Stimulated activated CD8-positive, alpha-beta memory T cell treated with anti-CD3 and anti-CD28 coated beads, Interleukin-4, amount 100 ng/mL, for 24 hours (primary cell): Measurements from ENCODE around the gene GPER1.
"Not testable (repeated sequence)": the region's sequence is repeated elsewhere in the genome, so short reads cannot be mapped to it uniquely, and the experiment has no call there.

Experiments
- DNase-seq: peaks from one replicate; pipeline ENCODE4 v3.0.0-alpha.2; 2020; ENCODE audit warnings: low read depth

Gene GPER1

GRCh38 chr7:1121476-1121875, 33.6 kb downstream of the GPER1 start:
- DNase-seq, result no peak

DNA sequence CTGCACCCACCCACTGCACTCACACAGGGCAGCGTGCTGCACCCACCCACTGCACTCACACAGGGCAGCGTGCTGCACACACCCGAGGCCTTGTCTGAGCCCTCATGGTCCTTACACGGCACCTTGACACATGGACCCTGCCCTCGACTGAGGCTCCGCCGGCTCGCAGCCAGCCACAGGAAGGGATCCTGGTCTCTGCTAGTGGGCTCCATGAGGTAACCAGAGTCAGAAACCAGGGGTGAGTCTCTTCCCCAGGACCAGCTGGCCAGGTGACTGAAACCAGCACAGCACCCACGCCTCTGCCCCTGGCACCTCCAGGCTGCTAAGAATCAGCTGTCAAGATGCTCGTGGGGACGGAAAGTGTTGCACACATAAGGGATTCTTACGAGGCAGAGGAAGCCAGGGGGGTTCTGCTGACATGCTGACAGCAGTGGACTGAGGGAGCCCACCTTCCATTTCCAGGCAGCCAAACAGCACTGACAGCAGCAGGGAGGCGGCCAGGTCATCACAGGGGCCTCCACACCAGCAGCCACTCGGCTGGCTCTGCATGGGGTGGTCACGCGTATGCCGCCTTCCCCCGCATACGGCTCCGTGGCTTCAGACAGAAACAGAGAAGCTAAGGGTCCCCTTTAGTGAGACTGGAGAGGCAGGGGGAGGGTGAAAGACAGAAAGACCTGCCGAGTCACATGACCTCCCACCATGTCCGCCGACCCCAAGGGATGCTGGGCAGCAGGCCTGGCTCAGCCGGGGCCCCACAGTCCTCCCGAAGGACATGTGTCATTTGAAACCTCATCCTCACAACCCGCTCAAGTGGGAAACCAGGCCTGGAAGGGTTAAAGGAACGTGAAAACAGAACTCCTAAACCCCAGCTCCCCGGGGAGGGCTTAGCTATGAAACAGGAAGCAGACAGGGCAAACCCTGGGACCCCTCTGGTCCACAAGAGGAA, 34.2 kb downstream of the GPER1 start:
- DNase-seq, result no peak

DNA sequence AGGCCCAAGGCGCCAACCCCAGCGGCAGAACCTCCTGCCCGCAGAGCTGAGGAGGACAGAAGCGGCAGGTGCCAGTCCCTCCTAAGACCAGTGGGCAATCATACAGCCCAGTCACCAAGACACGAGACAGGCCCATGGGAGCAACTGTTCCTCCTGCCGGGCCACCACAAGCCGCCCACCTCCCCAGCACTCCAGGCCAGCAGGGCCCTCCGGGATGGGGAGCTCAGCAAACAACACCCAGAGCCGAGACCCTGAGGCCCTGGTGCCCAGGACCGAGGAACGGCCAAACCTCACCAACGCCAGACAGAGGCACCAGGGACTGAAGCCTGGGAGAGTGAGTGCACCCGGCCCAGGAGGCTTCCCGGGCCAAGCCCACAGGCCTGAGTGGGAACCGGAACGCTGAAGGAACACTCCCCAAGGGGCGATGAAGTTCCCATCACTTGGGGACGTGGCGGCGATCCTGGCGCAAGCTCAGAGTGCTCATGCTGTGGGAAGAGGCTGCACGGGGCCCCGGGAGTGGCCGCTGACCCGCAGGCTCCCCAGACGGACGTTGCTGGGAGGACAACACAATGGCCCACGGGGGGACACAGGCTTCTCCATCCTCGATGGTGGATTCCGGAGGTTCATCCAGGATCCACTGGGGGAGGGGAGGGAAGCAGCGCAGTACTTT, 35.1 kb downstream of the GPER1 start:
- DNase-seq, result no peak

GRCh38 chr7:1123715-1124114, 35.8 kb downstream of the GPER1 start:
- DNase-seq, result no peak

DNA sequence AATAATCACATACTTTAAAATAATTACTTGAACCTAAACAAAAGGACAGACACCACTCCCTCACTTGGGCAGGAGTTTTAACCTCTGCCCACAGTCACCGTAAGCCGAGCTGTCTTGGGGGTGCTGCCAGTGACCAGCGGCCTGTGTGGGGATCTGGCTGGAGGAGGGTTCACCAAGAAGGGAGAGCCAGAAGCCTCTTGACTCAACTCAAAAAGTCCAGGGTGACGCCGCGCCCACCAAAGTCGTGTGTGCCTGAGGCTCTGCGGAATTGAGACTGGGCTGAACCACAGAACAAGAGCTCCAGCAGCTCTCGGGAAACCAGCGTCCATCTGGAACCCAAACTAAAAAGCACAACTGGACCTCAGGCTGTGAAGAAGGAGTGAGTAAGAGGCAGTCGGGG, 36.3 kb downstream of the GPER1 start:
- DNase-seq, result no peak

- DNase-seq, result no peak
Observed at GRCh38 chr7:1124816-1125602, 37.1 kb downstream of the GPER1 start.

DNA sequence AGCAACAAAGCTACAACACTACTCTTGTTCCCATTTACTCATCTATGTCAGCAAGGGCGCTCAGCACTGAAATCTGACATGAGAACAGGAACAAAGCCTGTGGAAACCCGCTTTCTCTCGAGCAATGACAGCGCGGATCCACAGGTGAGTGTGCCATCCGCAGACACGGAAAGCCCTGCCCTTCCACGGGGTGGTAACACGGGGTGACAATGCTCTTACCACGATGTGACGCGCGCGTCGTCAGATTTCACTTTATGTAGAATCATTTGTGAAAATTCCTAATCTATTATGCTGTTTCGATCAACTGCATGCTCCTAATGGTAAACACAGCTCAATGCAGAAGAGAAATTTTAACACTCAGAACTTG, 37.7 kb downstream of the GPER1 start:
- no peak for DNase-seq

DNA sequence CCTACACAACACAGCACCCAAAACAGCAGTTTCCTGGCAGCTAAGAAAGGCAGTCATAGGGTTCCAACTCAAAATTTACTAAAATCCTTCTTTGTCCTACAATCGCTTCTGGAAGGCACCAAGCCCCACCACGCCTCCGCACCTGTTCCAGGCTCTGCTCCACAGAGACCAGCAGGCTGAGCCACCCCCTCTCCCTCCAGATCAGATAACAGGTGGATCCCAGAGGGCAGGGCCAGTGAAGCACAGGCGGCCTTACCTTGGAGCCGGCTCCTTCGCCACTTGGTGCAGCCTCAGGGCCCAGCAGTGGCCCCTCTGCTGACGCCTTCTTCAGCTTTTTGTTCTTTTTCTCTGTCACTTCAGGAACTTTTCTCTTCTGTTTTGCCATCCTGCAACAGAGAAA, 39.1 kb downstream of the GPER1 start:
- no peak for DNase-seq

DNA sequence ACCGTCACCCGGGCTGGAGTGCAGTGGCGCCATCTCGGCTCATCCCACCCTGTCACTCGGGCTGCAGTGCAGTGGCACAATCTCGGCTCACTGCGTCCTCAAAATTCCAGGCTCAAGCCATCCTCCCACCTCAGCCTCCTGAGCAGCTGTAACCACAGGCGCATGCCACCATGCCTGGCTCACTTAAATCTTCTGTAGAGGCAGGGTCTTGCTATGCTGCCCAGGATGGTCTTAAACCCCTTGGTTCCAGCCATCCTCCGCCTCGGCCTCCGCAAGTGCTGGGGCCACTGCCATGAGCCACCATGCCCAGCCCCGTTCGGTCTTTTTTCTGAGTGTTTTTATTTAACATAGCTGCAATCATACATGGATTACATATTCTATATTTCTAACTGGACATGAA, 41.5 kb downstream of the GPER1 start:
- DNase-seq, result no peak

GRCh38 chr7:1130021-1130990, 42.4 kb downstream of the GPER1 start:
- DNase-seq, result no peak

DNA sequence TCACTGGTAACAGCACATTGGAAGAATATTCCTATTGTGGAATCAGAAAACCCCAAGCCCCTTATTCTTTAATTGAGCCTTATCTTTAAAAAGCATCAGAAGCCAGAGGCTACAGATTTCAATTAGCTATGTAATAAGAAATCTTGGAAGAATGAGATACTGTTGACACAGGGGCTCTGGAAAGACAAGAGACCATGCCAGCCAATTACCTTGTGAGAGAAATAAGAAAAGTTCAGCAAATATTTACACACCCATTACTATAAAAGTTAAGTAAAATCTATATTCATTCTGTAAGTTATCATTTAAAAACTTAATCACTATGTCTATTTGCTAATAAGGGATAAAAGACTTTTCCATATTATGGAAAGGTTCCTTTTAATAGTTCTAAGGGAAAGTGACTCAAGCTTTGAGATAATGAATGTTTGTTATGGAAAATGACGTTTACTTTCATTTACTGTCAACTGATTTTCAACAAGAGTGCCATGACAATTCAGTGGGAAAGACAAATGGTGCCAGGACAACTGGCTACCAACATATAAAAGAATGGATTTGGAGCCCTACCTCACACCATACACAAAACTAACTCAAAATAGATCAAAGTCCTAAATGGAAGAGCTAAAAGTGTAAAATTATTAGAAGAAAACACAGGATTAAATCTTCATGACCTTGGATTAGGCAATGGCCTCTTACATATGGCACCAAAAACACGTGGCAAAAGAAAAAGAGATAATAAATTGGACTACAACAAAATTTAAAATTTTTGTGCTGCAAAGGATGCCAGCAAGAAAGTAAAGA, 43.8 kb downstream of the GPER1 start:
- DNase-seq, result no peak

DNA sequence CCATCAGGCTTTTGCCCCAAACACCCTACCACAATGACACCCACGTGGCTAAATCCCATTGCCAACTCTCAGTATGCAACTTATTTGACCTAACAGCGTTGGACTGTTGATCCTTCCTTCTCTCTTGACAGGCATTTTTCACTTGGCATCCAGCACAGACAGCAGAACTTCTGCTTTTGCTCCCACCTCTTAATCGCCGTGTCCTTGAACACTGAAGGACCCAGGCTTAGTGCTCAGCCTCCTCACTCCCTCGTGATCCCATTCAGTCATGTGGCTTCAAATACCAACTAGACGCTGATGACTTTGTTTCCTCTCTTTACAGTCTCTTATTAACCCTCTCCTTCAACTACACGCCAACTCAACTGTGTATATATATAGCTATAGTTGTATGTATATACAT, 47.0 kb downstream of the GPER1 start:
- DNase-seq, result no peak

DNA sequence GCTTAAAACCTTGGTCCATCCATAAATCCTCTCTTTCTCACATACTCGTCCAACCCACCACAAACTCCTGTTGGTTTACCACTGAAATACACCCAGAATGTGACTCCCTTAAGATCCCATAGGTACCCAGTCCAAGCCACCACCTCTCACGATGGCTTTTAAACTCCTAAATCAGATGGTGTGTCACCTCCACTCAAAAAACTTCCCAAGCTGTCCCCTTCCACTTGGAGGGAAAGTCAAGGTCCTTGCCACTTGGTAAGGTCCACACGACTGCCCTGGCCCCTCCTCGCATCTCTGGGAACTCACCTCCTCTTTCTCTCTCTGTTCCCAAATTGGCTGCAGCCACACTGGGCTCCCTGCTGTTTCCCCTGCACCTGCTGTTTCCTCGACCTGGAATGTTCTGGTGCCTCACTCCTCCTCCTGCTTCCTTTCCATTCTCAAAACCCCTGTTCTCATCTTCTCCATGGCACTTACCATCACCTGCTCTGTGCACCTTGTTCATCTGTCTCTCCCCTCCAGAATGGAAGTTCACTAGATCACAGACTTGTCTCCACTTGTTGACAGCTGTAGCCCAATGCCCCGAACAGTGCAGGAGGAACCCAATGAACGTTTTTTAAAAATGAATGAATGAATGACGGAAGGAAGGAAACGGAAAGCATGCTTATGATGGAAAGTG, 49.1 kb downstream of the GPER1 start:
- DNase-seq, result no peak

DNA sequence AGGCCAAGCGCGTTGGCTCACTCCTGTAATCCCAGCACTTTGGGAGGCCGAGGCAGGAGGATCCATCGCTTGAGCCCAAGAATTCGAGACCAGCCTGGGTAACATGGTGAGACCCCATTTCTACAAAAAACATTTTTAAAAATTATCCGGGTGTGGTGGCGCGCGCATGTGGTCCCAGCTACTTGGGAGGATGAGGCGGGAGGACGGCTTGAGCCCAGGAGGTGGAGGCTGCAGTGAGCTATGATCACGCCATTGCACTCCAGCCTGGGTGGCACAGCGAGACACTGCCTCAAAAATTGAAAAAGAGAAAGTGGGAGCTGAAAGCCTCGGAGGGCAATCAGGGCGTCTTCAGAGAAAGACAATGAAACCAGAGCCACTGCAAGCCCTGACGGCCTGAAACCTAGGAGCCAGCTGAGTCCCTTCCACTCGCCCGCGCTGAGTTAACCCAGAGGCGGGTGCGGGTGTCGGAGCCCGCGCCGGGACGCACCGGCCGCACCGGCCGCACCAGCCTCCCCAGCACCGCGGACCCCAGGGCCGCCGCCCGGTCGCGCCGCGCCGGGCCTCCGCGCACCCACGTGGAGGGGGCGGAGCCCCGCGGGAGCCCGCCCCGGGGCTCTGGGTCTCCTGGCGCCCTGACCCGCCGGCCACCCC, 49.7 kb downstream of the GPER1 start:
- DNase-seq, result no peak

- DNase-seq, result no peak
Observed at GRCh38 chr7:1140476-1141104, 52.7 kb downstream of the GPER1 start.

- DNase-seq, result no peak
Observed at GRCh38 chr7:1141651-1142050, 53.7 kb downstream of the GPER1 start.

DNA sequence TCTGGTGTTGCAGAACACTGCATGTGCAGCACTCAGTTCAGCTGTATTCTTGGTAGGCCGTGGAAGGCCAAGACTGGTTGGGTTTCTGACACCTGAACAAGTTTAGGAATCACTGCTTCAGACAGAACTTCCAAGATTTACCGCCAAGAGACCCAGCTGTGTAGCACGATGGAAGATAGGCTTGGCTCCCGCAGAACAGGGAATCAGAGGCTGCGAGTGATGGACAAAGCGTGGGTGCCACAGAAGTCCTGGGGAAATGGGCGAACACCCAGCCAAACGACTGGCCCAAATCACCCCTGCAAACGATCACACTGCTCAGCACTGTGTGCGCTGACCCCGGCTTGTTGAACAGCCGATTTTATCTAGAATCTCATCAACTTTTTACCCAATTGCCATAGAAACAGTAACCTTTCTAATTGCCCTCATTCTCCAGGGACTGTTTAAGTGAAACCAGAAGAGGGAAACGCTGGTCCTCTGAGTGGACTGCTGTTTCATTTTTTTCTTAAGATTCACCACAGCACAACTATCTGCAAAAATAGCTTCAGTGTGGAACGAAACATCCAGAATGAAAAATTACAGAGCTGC, 54.2 kb downstream of the GPER1 start:
- no peak for DNase-seq

DNA sequence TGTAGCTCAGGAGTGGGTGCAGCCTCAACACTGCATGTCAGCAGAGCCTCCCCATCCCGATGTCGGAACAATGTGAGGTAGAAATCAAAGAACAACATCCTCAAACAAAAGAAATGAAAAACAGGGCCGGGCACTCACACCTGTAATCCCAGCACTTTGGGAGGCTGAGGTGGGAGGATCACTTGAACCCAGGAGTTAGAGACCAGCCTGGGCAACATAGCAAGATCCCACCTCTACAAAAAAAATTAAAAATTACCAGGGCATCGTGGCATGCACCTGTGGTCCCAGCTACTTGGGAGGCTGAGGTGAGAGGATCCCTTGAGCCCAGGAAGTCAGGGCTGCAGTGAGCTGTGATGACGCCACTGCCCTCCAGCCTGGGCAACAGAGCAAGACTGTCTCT, 55.1 kb downstream of the GPER1 start:
- DNase-seq, result not testable (repeated sequence)
